ENCODE results near the gene ATF4.
"Not testable (repeated sequence)": the region's sequence is repeated elsewhere in the genome, so short reads cannot be mapped to it uniquely, and the experiment has no call there.

The ATF4 gene

DNA sequence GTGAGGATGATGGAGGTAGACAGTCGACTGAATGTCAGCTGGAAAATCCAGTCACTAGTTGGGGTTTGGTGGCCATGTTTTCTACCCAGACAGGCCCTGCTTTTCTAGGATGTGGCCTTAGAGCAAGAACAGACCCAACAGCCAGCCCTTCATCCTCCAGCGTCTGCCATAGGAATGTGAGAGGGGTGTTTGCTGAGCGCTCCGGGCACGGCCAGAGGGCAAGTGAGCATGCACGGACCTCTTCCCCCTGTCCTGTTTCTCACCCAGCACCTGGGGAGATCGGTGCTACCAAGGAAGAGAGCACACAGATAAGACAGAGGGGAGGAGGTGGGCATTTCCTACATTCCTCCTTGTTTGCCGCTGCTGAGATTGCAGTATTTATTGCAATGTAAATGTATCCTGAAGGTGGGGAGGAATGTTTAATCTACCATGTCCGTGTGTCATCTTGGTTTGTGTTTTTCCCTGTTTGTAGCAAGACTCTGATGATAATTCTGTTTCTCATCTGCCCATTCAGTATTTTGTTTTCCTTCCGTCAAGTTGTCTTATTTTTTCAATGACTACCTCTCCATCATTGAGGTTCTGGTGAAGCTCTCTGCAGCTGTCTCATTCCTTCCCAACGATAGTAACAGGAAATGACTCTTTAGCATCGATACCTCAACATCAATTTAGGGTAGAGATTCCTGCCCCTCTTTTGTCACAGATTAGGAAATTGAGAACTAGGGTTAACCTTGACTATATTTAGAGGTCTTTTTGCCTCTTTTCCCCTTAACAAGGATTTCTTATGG lies 4.9 kb upstream of the ATF4 start:
- Histone ChIP-seq H3K36me3 (ENCODE audit: insufficient read depth, low read length) (peaks cover 47% of the 10 kb centered on the region), H3K4me3 (ENCODE audit: low read depth in 1 of 2, low read length in 2 of 2) (no peak overlapping the region), H3K4me1 (ENCODE audit: insufficient read depth, low read length) (peaks cover 13% of the 10 kb centered on the region), H3K9ac (ENCODE audit: low read length) (no peak overlapping the region), H3K27ac (ENCODE audit: low read depth, low read length) (no peak overlapping the region), H3K9me3 (ENCODE audit: low read length) (no peaks in the 10 kb centered on the region), H3K27me3 (ENCODE audit: control insufficient read depth in 1 of 2, insufficient read depth in 2 of 2, low read length in 2 of 2) (no peaks in the 10 kb centered on the region)

DNA sequence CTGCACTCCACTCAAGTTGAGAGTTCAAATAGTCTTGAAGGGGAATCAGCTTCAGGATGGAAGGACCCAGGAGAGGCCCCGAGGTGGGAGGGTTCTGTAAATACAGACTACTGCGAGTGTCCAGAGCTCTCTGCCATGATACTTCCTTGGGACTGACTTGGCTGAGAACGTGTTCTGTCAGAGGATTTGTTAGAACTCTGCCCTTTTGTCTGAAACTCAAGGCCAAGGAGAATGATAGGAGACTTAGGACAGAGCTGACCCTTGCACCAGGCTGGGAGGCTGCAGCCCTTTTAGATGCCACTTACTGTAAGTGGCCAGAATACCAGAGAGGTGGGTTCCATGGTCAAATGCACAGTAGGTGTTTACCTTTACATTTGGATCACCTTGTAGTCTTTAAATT lies 2.9 kb upstream of the ATF4 start:
- H3K4me3 ChIP-seq (ENCODE audit: low read depth in 1 of 2, low read length in 2 of 2), result no peak overlapping the region
- no peak overlapping the region for H3K27ac ChIP-seq (ENCODE audit: low read depth, low read length)
- peaks cover 42% of the 10 kb centered on the region for H3K36me3 ChIP-seq (ENCODE audit: insufficient read depth, low read length)
- H3K27me3 ChIP-seq (ENCODE audit: control insufficient read depth in 1 of 2, insufficient read depth in 2 of 2, low read length in 2 of 2), result no peaks in the 10 kb centered on the region
- no peak overlapping the region for H3K9ac ChIP-seq (ENCODE audit: low read length)
- H3K4me1 ChIP-seq (ENCODE audit: insufficient read depth, low read length), result peaks cover 24% of the 10 kb centered on the region
- H3K9me3 ChIP-seq (ENCODE audit: low read length), result no peaks in the 10 kb centered on the region

GRCh38 chr22:39518144-39518786 lies 2.1 kb upstream of the ATF4 start:
- Histone ChIP-seq H3K4me3 (ENCODE audit: low read depth in 1 of 2, low read length in 2 of 2) (no peak overlapping the region), H3K27ac (ENCODE audit: low read depth, low read length) (peak overlapping the region; percentile 100), H3K36me3 (ENCODE audit: insufficient read depth, low read length) (peaks cover 49% of the 10 kb centered on the region), H3K27me3 (ENCODE audit: control insufficient read depth in 1 of 2, insufficient read depth in 2 of 2, low read length in 2 of 2) (no peaks in the 10 kb centered on the region), H3K9ac (ENCODE audit: low read length) (no peak overlapping the region), H3K4me1 (ENCODE audit: insufficient read depth, low read length) (peaks cover 32% of the 10 kb centered on the region), H3K9me3 (ENCODE audit: low read length) (no peaks in the 10 kb centered on the region)

DNA sequence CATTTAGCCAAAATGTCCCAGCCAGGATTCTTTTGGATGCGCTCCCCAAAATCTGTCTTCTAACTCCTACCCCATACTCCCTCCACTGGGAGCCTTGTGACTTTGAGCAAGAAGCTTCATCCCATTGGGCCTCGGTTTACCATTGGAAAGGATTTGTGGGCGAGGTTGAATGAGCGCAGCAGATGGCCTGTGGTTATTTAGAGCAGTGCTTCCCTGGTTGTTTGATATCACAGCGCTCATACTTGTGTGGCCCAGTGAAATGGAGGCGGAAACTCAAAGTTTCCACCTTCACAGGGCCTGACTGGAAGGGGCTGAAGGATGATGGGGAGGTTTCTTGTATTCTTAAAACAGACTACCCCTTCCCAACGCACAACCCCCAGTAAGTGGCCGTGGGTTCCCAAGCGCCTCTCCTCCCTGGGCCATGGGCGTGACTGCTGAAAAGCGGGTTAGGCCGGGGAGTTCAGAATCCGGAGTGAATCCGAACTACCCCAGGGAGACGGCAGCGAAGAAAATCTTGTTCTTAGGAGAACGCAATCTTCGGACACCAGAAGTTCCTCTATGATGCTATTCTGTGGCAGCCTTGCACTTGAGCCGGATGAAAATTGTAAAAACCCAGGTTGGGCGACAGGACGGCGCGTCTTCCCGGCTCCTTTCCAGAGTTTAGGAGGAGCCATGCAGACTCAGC lies 1.2 kb upstream of the ATF4 start:
- Histone ChIP-seq H3K9me3 (ENCODE audit: low read length) (no peaks in the 10 kb centered on the region), H3K4me3 (ENCODE audit: low read depth in 1 of 2, low read length in 2 of 2) (peak overlapping the region; percentile 96 to 98), H3K27ac (ENCODE audit: low read depth, low read length) (peak overlapping the region; percentile 100), H3K9ac (ENCODE audit: low read length) (peak overlapping the region; percentile 57), H3K36me3 (ENCODE audit: insufficient read depth, low read length) (peaks cover 44% of the 10 kb centered on the region), H3K4me1 (ENCODE audit: insufficient read depth, low read length) (peaks cover 34% of the 10 kb centered on the region), H3K27me3 (ENCODE audit: control insufficient read depth in 1 of 2, insufficient read depth in 2 of 2, low read length in 2 of 2) (no peaks in the 10 kb centered on the region)

DNA sequence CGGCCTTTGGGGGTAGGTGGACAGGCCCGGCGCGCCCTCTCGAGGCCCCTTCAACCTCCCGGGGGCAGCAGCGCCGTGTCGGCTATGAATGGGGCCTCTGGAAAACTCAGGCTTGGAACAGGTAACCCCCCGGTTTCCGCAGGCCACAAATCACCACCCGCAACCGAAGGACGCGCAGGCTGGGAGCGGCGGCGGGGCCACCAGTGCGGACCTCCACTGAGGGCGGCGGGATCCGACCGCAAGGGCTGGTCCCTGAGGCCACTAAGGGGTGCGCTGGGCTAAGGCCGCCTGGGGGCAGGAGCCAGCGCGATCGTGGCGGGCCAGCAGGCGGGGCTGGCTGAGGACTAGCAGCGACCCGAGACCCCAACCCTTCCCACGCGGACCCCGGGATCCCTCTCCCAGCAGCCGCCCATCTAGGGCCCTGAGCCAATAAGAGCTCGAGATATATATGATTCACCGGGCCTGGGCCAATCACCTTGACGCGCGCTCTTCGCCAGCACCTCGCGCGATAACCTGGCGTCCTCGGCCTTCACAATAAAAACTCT lies 609 bp upstream of the ATF4 start:
- H3K9ac ChIP-seq (ENCODE audit: low read length), result peak overlapping the region; percentile 57
- H3K4me1 ChIP-seq (ENCODE audit: insufficient read depth, low read length), result peaks cover 40% of the 10 kb centered on the region
- no peaks in the 10 kb centered on the region for H3K27me3 ChIP-seq (ENCODE audit: control insufficient read depth in 1 of 2, insufficient read depth in 2 of 2, low read length in 2 of 2)
- H3K27ac ChIP-seq (ENCODE audit: low read depth, low read length), result peak overlapping the region; percentile 100
- no peaks in the 10 kb centered on the region for H3K9me3 ChIP-seq (ENCODE audit: low read length)
- H3K4me3 ChIP-seq (ENCODE audit: low read depth in 1 of 2, low read length in 2 of 2), result peak overlapping the region; percentile 96 to 98
- H3K36me3 ChIP-seq (ENCODE audit: insufficient read depth, low read length), result peaks cover 44% of the 10 kb centered on the region

GRCh38 chr22:39521106-39521885 lies 934 bp downstream of the ATF4 start:
- H3K27me3 ChIP-seq (ENCODE audit: control insufficient read depth in 1 of 2, insufficient read depth in 2 of 2, low read length in 2 of 2); H3K9me3 ChIP-seq (ENCODE audit: low read length): not testable (repeated sequence)
- peaks cover 42% of the 10 kb centered on the region for H3K36me3 ChIP-seq (ENCODE audit: insufficient read depth, low read length)
- peaks cover 53% of the 10 kb centered on the region for H3K4me1 ChIP-seq (ENCODE audit: insufficient read depth, low read length)
- H3K9ac ChIP-seq (ENCODE audit: low read length), result peak overlapping the region; percentile 57
- peak overlapping the region; percentile 96 to 98 for H3K4me3 ChIP-seq (ENCODE audit: low read depth in 1 of 2, low read length in 2 of 2)
- peak overlapping the region; percentile 100 for H3K27ac ChIP-seq (ENCODE audit: low read depth, low read length)

- Histone ChIP-seq H3K27ac (ENCODE audit: low read depth, low read length) (peak overlapping the region; percentile 100), H3K4me1 (ENCODE audit: insufficient read depth, low read length) (peaks cover 57% of the 10 kb centered on the region), H3K4me3 (ENCODE audit: low read depth in 1 of 2, low read length in 2 of 2) (peak overlapping the region; percentile 96 to 98), H3K36me3 (ENCODE audit: insufficient read depth, low read length) (peaks cover 38% of the 10 kb centered on the region), H3K9ac (ENCODE audit: low read length) (peak overlapping the region; percentile 57)
- not testable (repeated sequence) for H3K27me3 ChIP-seq (ENCODE audit: control insufficient read depth in 1 of 2, insufficient read depth in 2 of 2, low read length in 2 of 2); H3K9me3 ChIP-seq (ENCODE audit: low read length)
Measured at GRCh38 chr22:39522091-39522490, 1.7 kb downstream of the ATF4 start.

- Histone ChIP-seq H3K27ac (ENCODE audit: low read depth, low read length) (peak overlapping the region; percentile 100), H3K36me3 (ENCODE audit: insufficient read depth, low read length) (peaks cover 38% of the 10 kb centered on the region), H3K9ac (ENCODE audit: low read length) (peak overlapping the region; percentile 57), H3K4me1 (ENCODE audit: insufficient read depth, low read length) (peaks cover 64% of the 10 kb centered on the region), H3K27me3 (ENCODE audit: control insufficient read depth in 1 of 2, insufficient read depth in 2 of 2, low read length in 2 of 2) (no peaks in the 10 kb centered on the region), H3K9me3 (ENCODE audit: low read length) (no peaks in the 10 kb centered on the region), H3K4me3 (ENCODE audit: low read depth in 1 of 2, low read length in 2 of 2) (peak overlapping the region; percentile 96 to 98)
Measured at GRCh38 chr22:39522567-39523300, 2.4 kb downstream of the ATF4 start.

DNA sequence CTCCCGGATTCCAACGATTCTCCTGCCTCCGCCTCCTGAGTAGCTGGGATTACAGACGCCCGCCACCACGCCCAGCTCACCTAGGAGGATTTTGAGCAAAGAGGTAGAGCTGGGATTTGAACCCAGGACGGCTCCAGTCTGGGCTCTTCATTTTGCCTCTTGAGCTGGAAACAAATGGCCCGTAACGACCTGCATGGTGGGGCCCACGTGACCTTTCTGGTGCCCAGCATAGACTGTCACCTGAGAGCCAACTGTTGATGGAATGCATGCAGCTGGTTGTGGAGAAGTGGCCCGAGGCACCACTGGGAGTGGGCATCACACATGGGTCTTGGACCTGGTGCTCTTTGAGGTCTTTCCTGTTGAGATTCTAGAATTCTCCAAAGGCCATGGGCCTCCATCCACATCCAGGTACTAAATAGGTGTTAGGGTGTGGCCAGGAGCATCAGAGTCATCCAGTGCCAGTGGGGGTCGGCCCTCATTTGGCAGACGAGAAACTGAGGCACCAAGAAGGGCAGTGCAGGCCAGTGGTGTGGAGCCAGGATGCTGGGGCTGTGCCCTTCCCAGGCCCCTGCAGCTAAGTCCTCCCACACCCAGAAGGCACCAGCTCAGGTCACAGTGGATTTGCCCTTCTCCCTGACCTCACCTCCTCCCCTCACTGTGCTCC lies 3.9 kb downstream of the ATF4 start:
- no peaks in the 10 kb centered on the region for H3K27me3 ChIP-seq (ENCODE audit: control insufficient read depth in 1 of 2, insufficient read depth in 2 of 2, low read length in 2 of 2)
- no peaks in the 10 kb centered on the region for H3K9me3 ChIP-seq (ENCODE audit: low read length)
- peaks cover 49% of the 10 kb centered on the region for H3K36me3 ChIP-seq (ENCODE audit: insufficient read depth, low read length)
- peak overlapping the region in 1 of 2 donors; percentile 15 for H3K4me3 ChIP-seq (ENCODE audit: low read depth in 1 of 2, low read length in 2 of 2)
- peak overlapping the region; percentile 100 for H3K27ac ChIP-seq (ENCODE audit: low read depth, low read length)
- no peak overlapping the region for H3K9ac ChIP-seq (ENCODE audit: low read length)
- H3K4me1 ChIP-seq (ENCODE audit: insufficient read depth, low read length), result peaks cover 67% of the 10 kb centered on the region

All from muscle layer of colon (tissue), 2 donors.